ENCODE results near the gene NPTX1.

- TF ChIP-seq, protein P1, sequence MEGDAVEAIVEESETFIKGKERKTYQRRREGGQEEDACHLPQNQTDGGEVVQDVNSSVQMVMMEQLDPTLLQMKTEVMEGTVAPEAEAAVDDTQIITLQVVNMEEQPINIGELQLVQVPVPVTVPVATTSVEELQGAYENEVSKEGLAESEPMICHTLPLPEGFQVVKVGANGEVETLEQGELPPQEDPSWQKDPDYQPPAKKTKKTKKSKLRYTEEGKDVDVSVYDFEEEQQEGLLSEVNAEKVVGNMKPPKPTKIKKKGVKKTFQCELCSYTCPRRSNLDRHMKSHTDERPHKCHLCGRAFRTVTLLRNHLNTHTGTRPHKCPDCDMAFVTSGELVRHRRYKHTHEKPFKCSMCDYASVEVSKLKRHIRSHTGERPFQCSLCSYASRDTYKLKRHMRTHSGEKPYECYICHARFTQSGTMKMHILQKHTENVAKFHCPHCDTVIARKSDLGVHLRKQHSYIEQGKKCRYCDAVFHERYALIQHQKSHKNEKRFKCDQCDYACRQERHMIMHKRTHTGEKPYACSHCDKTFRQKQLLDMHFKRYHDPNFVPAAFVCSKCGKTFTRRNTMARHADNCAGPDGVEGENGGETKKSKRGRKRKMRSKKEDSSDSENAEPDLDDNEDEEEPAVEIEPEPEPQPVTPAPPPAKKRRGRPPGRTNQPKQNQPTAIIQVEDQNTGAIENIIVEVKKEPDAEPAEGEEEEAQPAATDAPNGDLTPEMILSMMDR (IDR thresholded peaks at IDR 0.05; ENCODE audit: low read depth, low read length), result no peak
- TF ChIP-seq POLR2A (IDR thresholded peaks at IDR 0.05; ENCODE audit: extremely low read depth, insufficient read length) (no peak), MAX (IDR thresholded peaks at IDR 0.05; ENCODE audit: low read depth, low read length) (no peak)
Measured at GRCh38 chr17:80451104-80451775, 25.2 kb downstream of the NPTX1 start.
